Tibial nerve (tissue), 4 donors: ENCODE measurements around the gene GDE1. TPM values are rescaled to one million over a fixed set of nuclear protein-coding genes. Genes with fewer than 3 reads are reported as not detected.
A peak's percentile ranks its signal among the peaks of the same experiment; 100 is the strongest.

Experiments
- DNase-seq, 2 donors: peaks; one replicate each; pipeline ENCODE4 v3.0.0-alpha.2; 2019; ENCODE audit warnings: low spot score in 2 of 2
- H3K27ac ChIP-seq, 4 donors: fragments of 200-600 bp; sonication (generic) in 3 of 4; one replicate each; pipeline ENCODE4 v1.5.1; 2017 to 2019; ENCODE audit warnings: mild to moderate bottlenecking in 1 of 4
- H3K27me3 ChIP-seq, 2 donors: fragments of 200-600 bp; sonication (generic) in 1 of 2; one replicate each; pipeline versions ENCODE4 v1.5.1 to v1.6.0; 2017 to 2019
- H3K36me3 ChIP-seq, 3 donors: fragments of 200-600 bp; sonication (generic); one replicate each; pipeline ENCODE4 v1.5.1; 2018 to 2019
- H3K4me1 ChIP-seq, 4 donors: fragments of 200-600 bp; sonication (generic) in 3 of 4; one replicate each; pipeline ENCODE4 v1.5.1; 2017 to 2019
- H3K4me3 ChIP-seq, 4 donors: fragments of 200-600 bp; sonication (generic) in 3 of 4; one replicate each; pipeline ENCODE4 v1.5.1; 2017 to 2019; ENCODE audit warnings: mild to moderate bottlenecking in 1 of 4, moderate library complexity in 1 of 4
- H3K9me3 ChIP-seq, 4 donors: fragments of 200-600 bp; sonication (generic) in 3 of 4; one replicate each; pipeline ENCODE4 v1.5.1; 2017 to 2019
- CTCF ChIP-seq, 5 experiments: fragments of 200-600 bp in 3 of 5; fragments of 450-650 bp in 2 of 5; sonication (generic) in 3 of 5; IDR thresholded peaks; one replicate each; pipeline ENCODE4 v1.5.1; 2016 to 2019; ENCODE audit warnings: antibody characterized with exemption in 5 of 5, mild to moderate bottlenecking in 3 of 5, moderate library complexity in 2 of 5
- EP300 ChIP-seq, 2 donors: sonication (generic); formaldehyde crosslinking; IDR thresholded peaks; one replicate each; pipeline ENCODE4 v1.6.1; 2017; ENCODE audit warnings: antibody characterized with exemption in 2 of 2, mild to moderate bottlenecking in 1 of 2
- POLR2A ChIP-seq, 2 donors: fragments of 450-650 bp; IDR thresholded peaks; one replicate each; pipeline ENCODE4 v1.6.1; 2017; ENCODE audit warnings: antibody characterized with exemption in 2 of 2, mild to moderate bottlenecking in 2 of 2, moderate library complexity in 2 of 2
- WGBS, 2 donors: methylation state at CpG; one replicate each; pipeline ENCODE4 v1.1.5; 2018; 5-methylcytosine and 5-hydroxymethylcytosine counted together
- total RNA-seq, 4 donors: library from RNA; depleted of rRNA; stranded (reverse); fragments of >200 nt; gene quantifications; one replicate each; pipeline ENCODE4 v1.1.0, GENCODE V29; 2016

GDE1 gene
- total RNA-seq, 4 donors from 2014 or later: 40.6 to 58.1 (median 45.0) TPM

- TF ChIP-seq POLR2A (IDR thresholded peaks at IDR 0.05) (no peak), EP300 (IDR thresholded peaks at IDR 0.05) (no peak), CTCF (IDR thresholded peaks at IDR 0.05) (no peak)
- no peak for DNase-seq
- Histone ChIP-seq H3K9me3 (no peaks in the 10 kb centered on the region), H3K36me3 (peaks cover 0 to 66% (median 0%) of the 10 kb centered on the region in 3 donors), H3K4me3 (no peak overlapping the region), H3K27me3 (no peaks in the 10 kb centered on the region), H3K27ac (peak overlapping the region in 2 of 4 donors; percentile 67 to 69), H3K4me1 (peaks cover 0 to 6% (median 0%) of the 10 kb centered on the region in 4 donors)
- WGBS, 2 donors: 48 to 53% methylated on average over 1 of the region's 1 CpG
Measured at GRCh38 chr16:19532601-19533000, 10.7 kb upstream of the GDE1 start.

- DNase-seq: no peak
- Histone ChIP-seq H3K27me3 (no peaks in the 10 kb centered on the region), H3K4me1 (peaks cover 0 to 25% (median 5%) of the 10 kb centered on the region in 4 donors), H3K4me3 (no peak overlapping the region), H3K27ac (no peak overlapping the region), H3K36me3 (peaks cover 0 to 35% (median 0%) of the 10 kb centered on the region in 3 donors), H3K9me3 (no peaks in the 10 kb centered on the region)
- 94 to 97% methylated on average over 3 of the region's 3 CpGs for WGBS, 2 donors
- TF ChIP-seq POLR2A (IDR thresholded peaks at IDR 0.05) (no peak), CTCF (IDR thresholded peaks at IDR 0.05) (no peak), EP300 (IDR thresholded peaks at IDR 0.05) (no peak)
Measured at GRCh38 chr16:19528666-19529065, 6.8 kb upstream of the GDE1 start.

- DNase-seq: no peak
- H3K27me3 ChIP-seq: no peaks in the 10 kb centered on the region
- H3K36me3 ChIP-seq: peaks cover 0 to 29% (median 0%) of the 10 kb centered on the region in 3 donors
- H3K4me3 ChIP-seq: no peak overlapping the region
- WGBS, 2 donors: 92 to 93% methylated on average over 1 of the region's 1 CpG
- no peaks in the 10 kb centered on the region for H3K9me3 ChIP-seq
- H3K27ac ChIP-seq: no peak overlapping the region
- no peak for TF ChIP-seq POLR2A (IDR thresholded peaks at IDR 0.05)
- no peak for TF ChIP-seq CTCF (IDR thresholded peaks at IDR 0.05)
- no peak for TF ChIP-seq EP300 (IDR thresholded peaks at IDR 0.05)
- H3K4me1 ChIP-seq: peaks cover 0 to 32% (median 9%) of the 10 kb centered on the region in 4 donors
Measured at GRCh38 chr16:19527161-19527560, 5.3 kb upstream of the GDE1 start.

GRCh38 chr16:19525385-19525723 lies 3.5 kb upstream of the GDE1 start:
- no peak for TF ChIP-seq POLR2A (IDR thresholded peaks at IDR 0.05)
- no peak for TF ChIP-seq EP300 (IDR thresholded peaks at IDR 0.05)
- no peak for TF ChIP-seq CTCF (IDR thresholded peaks at IDR 0.05)
- peak overlapping the region in 2 of 4 donors; percentile 23 to 86 for H3K27ac ChIP-seq
- H3K4me1 ChIP-seq: peaks cover 0 to 40% (median 16%) of the 10 kb centered on the region in 4 donors
- DNase-seq: no peak
- 73 to 88% methylated on average over 2 of the region's 2 CpGs for WGBS, 2 donors
- H3K27me3 ChIP-seq: no peaks in the 10 kb centered on the region
- H3K4me3 ChIP-seq: peak overlapping the region in 3 of 4 donors; percentile 73 to 92 (median 79)
- peaks cover 0 to 23% (median 0%) of the 10 kb centered on the region in 3 donors for H3K36me3 ChIP-seq
- H3K9me3 ChIP-seq: no peaks in the 10 kb centered on the region

- WGBS, 2 donors: 14% methylated on average over 19 of the region's 19 CpGs
- TF ChIP-seq CTCF (IDR thresholded peaks at IDR 0.05): no peak
- TF ChIP-seq EP300 (IDR thresholded peaks at IDR 0.05): no peak
- Histone ChIP-seq H3K4me3 (peak overlapping the region; percentile 73 to 92 (median 83)), H3K27ac (peak overlapping the region; percentile 55 to 91 (median 73)), H3K4me1 (peaks cover 0 to 46% (median 22%) of the 10 kb centered on the region in 4 donors), H3K27me3 (no peaks in the 10 kb centered on the region), H3K36me3 (peaks cover 0 to 17% (median 0%) of the 10 kb centered on the region in 3 donors), H3K9me3 (no peaks in the 10 kb centered on the region)
- DNase-seq: no peak
Measured at GRCh38 chr16:19524616-19525384, 2.9 kb upstream of the GDE1 start.
